Esophagus squamous epithelium (tissue), 4 donors: ENCODE results near the gene F2RL3.

Source experiments
- POLR2A ChIP-seq, 4 donors: fragments of 450-650 bp; IDR thresholded peaks; one replicate each; pipeline ENCODE4 v1.6.1; 2017; ENCODE audit warnings: antibody characterized with exemption in 4 of 4, mild to moderate bottlenecking in 4 of 4, moderate library complexity in 3 of 4
- TF ChIP-seq, protein P1 (sequence below), 6 experiments: fragments of 450-650 bp in 4 of 6; fragments of 200-600 bp in 2 of 6; sonication (generic) in 2 of 6; IDR thresholded peaks; one replicate each; pipeline ENCODE4 v1.5.1; 2016 to 2019; ENCODE audit warnings: antibody characterized with exemption in 6 of 6, mild to moderate bottlenecking in 4 of 6, moderate library complexity in 4 of 6

DNA sequence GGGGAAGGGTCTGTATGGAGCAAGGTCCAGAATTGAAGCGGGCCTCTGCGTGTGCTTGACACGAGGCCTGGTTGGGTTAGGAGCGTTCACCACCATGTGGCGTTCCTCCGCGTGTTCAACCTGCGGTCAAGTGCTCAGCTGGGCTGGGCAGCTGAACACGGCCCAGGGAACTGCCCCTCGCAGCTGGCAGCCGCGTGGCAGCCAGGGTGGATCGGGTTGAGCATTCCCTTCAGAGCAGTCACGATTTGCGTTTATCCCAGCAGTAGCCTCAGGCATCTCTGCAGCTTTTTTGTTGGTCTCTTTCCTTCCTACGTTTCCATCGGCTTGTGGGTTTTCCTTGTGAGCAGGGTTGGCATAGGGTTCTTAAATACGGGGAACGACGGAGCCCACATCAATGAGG is 28.7 kb upstream of the F2RL3 start:
- TF ChIP-seq, protein P1, sequence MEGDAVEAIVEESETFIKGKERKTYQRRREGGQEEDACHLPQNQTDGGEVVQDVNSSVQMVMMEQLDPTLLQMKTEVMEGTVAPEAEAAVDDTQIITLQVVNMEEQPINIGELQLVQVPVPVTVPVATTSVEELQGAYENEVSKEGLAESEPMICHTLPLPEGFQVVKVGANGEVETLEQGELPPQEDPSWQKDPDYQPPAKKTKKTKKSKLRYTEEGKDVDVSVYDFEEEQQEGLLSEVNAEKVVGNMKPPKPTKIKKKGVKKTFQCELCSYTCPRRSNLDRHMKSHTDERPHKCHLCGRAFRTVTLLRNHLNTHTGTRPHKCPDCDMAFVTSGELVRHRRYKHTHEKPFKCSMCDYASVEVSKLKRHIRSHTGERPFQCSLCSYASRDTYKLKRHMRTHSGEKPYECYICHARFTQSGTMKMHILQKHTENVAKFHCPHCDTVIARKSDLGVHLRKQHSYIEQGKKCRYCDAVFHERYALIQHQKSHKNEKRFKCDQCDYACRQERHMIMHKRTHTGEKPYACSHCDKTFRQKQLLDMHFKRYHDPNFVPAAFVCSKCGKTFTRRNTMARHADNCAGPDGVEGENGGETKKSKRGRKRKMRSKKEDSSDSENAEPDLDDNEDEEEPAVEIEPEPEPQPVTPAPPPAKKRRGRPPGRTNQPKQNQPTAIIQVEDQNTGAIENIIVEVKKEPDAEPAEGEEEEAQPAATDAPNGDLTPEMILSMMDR (IDR thresholded peaks at IDR 0.05) = no peak
- TF ChIP-seq POLR2A (IDR thresholded peaks at IDR 0.05) = no peak
